WTC11 (cell line): Measurements from ENCODE around the gene PTP4A1. TPM values are rescaled to one million over a fixed set of nuclear protein-coding genes. Genes with fewer than 3 reads are reported as not detected.

Experiments used
- ATAC-seq: fragments of 200-7000 bp; cut with Tn5 transposase; 2 replicates; pipeline ENCODE4 v1.10.0; 2021; ENCODE audit warnings: mild to moderate bottlenecking, moderate library complexity
- CTCF ChIA-PET: fragments of 300-600 bp; sonication (Branson Sonifier 250); formaldehyde crosslinking; loops from one replicate; lab custom pipeline; 2021; ENCODE audit warnings: antibody characterized with exemption; lab: Charles Lee
- POLR2A ChIA-PET: fragments of 350-600 bp; sonication (Branson Sonifier 250); formaldehyde crosslinking; loops from one replicate; lab custom pipeline; 2021; ENCODE audit warnings: antibody characterized with exemption; lab: Charles Lee
- DNase-seq: peaks from one replicate; pipeline ENCODE4 v3.0.0; 2021; ENCODE audit warnings: low spot score
- H3K27ac Mint-ChIP-seq: 2 replicates; pipeline ENCODE4 v1.8.0; 2021; ENCODE audit warnings: mixed read lengths
- H3K27me3 Mint-ChIP-seq: 2 replicates; pipeline ENCODE4 v1.8.0; 2021; ENCODE audit warnings: low read depth, mild to moderate bottlenecking, moderate library complexity, mixed read lengths
- H3K36me3 Mint-ChIP-seq: 2 replicates; pipeline ENCODE4 v1.8.0; 2021; ENCODE audit warnings: mixed read lengths
- H3K4me1 Mint-ChIP-seq: 2 replicates; pipeline ENCODE4 v1.8.0; 2022; ENCODE audit warnings: mixed read lengths
- H3K4me3 Mint-ChIP-seq: 2 replicates; pipeline ENCODE4 v1.8.0; 2021; ENCODE audit warnings: mild to moderate bottlenecking, moderate library complexity, mixed read lengths
- H3K9me3 Mint-ChIP-seq: 2 replicates; pipeline ENCODE4 v1.8.0; 2021; ENCODE audit warnings: mixed read lengths
- ARID4B ChIP-seq: sonication (generic); formaldehyde crosslinking; IDR thresholded peaks from 2 replicates; pipeline ENCODE4 v1.8.0; 2023; ENCODE audit warnings: missing genetic modification reagents, mild to moderate bottlenecking, borderline replicate concordance
- CDX4 ChIP-seq: fragments of 250-450 bp; sonication (Bioruptor Pico); IDR thresholded peaks from 2 replicates; pipeline ENCODE4 v1.9.0; 2021; ENCODE audit warnings: moderate library complexity, mild to moderate bottlenecking, inconsistent platforms, borderline replicate concordance
- CREB1 ChIP-seq: sonication (generic); formaldehyde crosslinking; IDR thresholded peaks from 2 replicates; pipeline ENCODE4 v1.8.0; 2023; ENCODE audit warnings: mild to moderate bottlenecking, missing genetic modification reagents
- ELF4 ChIP-seq: sonication (generic); formaldehyde crosslinking; IDR thresholded peaks from 2 replicates; pipeline ENCODE4 v1.8.1; 2022; ENCODE audit warnings: low read depth, mild to moderate bottlenecking, moderate library complexity, missing genetic modification reagents
- FOXK1 ChIP-seq: sonication (generic); formaldehyde crosslinking; IDR thresholded peaks from 2 replicates; pipeline ENCODE4 v1.8.0; 2022; ENCODE audit warnings: mild to moderate bottlenecking, moderate library complexity, missing genetic modification reagents
- HMGA2 ChIP-seq: fragments of 250-450 bp; sonication (Bioruptor Pico); IDR thresholded peaks from 2 replicates; pipeline ENCODE4 v1.4.0; 2021; ENCODE audit warnings: mild to moderate bottlenecking, moderate library complexity
- IRF1 ChIP-seq: sonication (generic); formaldehyde crosslinking; IDR thresholded peaks from 2 replicates; pipeline ENCODE4 v1.8.0; 2023; ENCODE audit warnings: missing genetic modification reagents
- JAZF1 ChIP-seq: fragments of 250-450 bp; sonication (Bioruptor Pico); IDR thresholded peaks from 2 replicates; pipeline ENCODE4 v1.9.0; 2021; ENCODE audit warnings: moderate library complexity, mild to moderate bottlenecking, inconsistent platforms
- KAT7 ChIP-seq: sonication (generic); formaldehyde crosslinking; IDR thresholded peaks from 2 replicates; pipeline ENCODE4 v1.8.1; 2023; ENCODE audit warnings: missing genetic modification reagents, mild to moderate bottlenecking, borderline replicate concordance
- MYBL2 ChIP-seq: sonication (generic); formaldehyde crosslinking; IDR thresholded peaks from 2 replicates; pipeline ENCODE4 v1.8.1; 2023; ENCODE audit warnings: mild to moderate bottlenecking, moderate library complexity, missing genetic modification reagents
- NFATC4 ChIP-seq: fragments of 250-450 bp; sonication (Bioruptor Pico); IDR thresholded peaks from 2 replicates; pipeline ENCODE4 v1.9.0; 2021; ENCODE audit warnings: mild to moderate bottlenecking
- OVOL2 ChIP-seq: fragments of 250-450 bp; sonication (Bioruptor Pico); IDR thresholded peaks from 2 replicates; pipeline ENCODE4 v1.9.0; 2021; ENCODE audit warnings: mild to moderate bottlenecking, borderline replicate concordance
- PREB ChIP-seq: sonication (generic); formaldehyde crosslinking; IDR thresholded peaks from 2 replicates; pipeline ENCODE4 v1.8.1; 2022; ENCODE audit warnings: mild to moderate bottlenecking, missing genetic modification reagents, moderate library complexity, borderline replicate concordance
- RELA ChIP-seq: sonication (generic); formaldehyde crosslinking; IDR thresholded peaks from 2 replicates; pipeline ENCODE4 v1.8.1; 2022; ENCODE audit warnings: missing genetic modification reagents, mild to moderate bottlenecking, borderline replicate concordance
- RORB ChIP-seq: fragments of 250-450 bp; sonication (Bioruptor Pico); IDR thresholded peaks from 2 replicates; pipeline ENCODE4 v1.9.0; 2021; ENCODE audit warnings: mild to moderate bottlenecking
- SOX15 ChIP-seq: fragments of 250-450 bp; sonication (Bioruptor Pico); IDR thresholded peaks from 2 replicates; pipeline ENCODE4 v1.9.0; 2021; ENCODE audit warnings: mild to moderate bottlenecking
- USF2 ChIP-seq: sonication (generic); formaldehyde crosslinking; IDR thresholded peaks from 2 replicates; pipeline ENCODE4 v1.8.1; 2023; ENCODE audit warnings: mild to moderate bottlenecking, missing genetic modification reagents, moderate library complexity
- ZBTB21 ChIP-seq: sonication (generic); formaldehyde crosslinking; IDR thresholded peaks from 2 replicates; pipeline ENCODE4 v1.8.1; 2023; ENCODE audit warnings: mild to moderate bottlenecking, missing genetic modification reagents, borderline replicate concordance
- ZNF416 ChIP-seq: fragments of 250-450 bp; sonication (Bioruptor Pico); IDR thresholded peaks from 2 replicates; pipeline ENCODE4 v1.9.0; 2021; ENCODE audit warnings: mild to moderate bottlenecking, inconsistent platforms
- ZNF423 ChIP-seq: fragments of 250-450 bp; sonication (Bioruptor Pico); IDR thresholded peaks from 2 replicates; pipeline ENCODE4 v2.1.2; 2022; ENCODE audit warnings: mild to moderate bottlenecking, moderate library complexity
- ZNF512 ChIP-seq: sonication (generic); formaldehyde crosslinking; IDR thresholded peaks from 2 replicates; pipeline ENCODE4 v1.8.1; 2022; ENCODE audit warnings: missing genetic modification reagents, borderline replicate concordance
- total RNA-seq: library from RNA; stranded (reverse); gene quantifications from 3 replicates; pipeline ENCODE4 v1.2.3, GENCODE V29; 2021
- TF ChIP-seq, protein P1 (sequence below): fragments of 250-450 bp; sonication (Bioruptor Pico); IDR thresholded peaks from 2 replicates; pipeline ENCODE4 v2.1.2; 2022; ENCODE audit warnings: mild to moderate bottlenecking, moderate library complexity
- TF ChIP-seq, protein P2 (sequence below): sonication (generic); formaldehyde crosslinking; IDR thresholded peaks from 2 replicates; pipeline ENCODE4 v1.8.0; 2022; ENCODE audit warnings: mild to moderate bottlenecking, missing genetic modification reagents

PTP4A1 gene
- total RNA-seq, 1 experiment from 2014 or later, result 56.9 TPM

GRCh38 chr6:63525186-63525878 is 46.9 kb upstream of the PTP4A1 start:
- TF ChIP-seq USF2 (CRISPR knock-in tag), result no peak
- TF ChIP-seq, protein P1, sequence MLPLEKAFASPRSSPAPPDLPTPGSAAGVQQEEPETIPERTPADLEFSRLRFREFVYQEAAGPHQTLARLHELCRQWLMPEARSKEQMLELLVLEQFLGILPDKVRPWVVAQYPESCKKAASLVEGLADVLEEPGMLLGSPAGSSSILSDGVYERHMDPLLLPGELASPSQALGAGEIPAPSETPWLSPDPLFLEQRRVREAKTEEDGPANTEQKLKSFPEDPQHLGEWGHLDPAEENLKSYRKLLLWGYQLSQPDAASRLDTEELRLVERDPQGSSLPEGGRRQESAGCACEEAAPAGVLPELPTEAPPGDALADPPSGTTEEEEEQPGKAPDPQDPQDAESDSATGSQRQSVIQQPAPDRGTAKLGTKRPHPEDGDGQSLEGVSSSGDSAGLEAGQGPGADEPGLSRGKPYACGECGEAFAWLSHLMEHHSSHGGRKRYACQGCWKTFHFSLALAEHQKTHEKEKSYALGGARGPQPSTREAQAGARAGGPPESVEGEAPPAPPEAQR (CRISPR knock-in tag), result no peak
- no peak for TF ChIP-seq RORB (CRISPR knock-in tag)
- TF ChIP-seq OVOL2 (CRISPR knock-in tag), result no peak
- TF ChIP-seq ZBTB21, result no peak
- no peak for TF ChIP-seq RELA (CRISPR knock-in tag)
- TF ChIP-seq ELF4 (CRISPR knock-in tag), result no peak
- TF ChIP-seq, protein P2, sequence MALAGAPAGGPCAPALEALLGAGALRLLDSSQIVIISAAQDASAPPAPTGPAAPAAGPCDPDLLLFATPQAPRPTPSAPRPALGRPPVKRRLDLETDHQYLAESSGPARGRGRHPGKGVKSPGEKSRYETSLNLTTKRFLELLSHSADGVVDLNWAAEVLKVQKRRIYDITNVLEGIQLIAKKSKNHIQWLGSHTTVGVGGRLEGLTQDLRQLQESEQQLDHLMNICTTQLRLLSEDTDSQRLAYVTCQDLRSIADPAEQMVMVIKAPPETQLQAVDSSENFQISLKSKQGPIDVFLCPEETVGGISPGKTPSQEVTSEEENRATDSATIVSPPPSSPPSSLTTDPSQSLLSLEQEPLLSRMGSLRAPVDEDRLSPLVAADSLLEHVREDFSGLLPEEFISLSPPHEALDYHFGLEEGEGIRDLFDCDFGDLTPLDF (CRISPR knock-in tag), result no peak
- TF ChIP-seq ARID4B (CRISPR knock-in tag), result no peak
- no peak for TF ChIP-seq ZNF423
- no peak for TF ChIP-seq SOX15 (CRISPR knock-in tag)
- no peak for TF ChIP-seq CREB1 (CRISPR knock-in tag)
- TF ChIP-seq CDX4 (CRISPR knock-in tag), result no peak
- Mint-ChIP-seq H3K4me3 (no peak overlapping the region), H3K27me3 (peaks cover 22% of the 10 kb centered on the region), H3K4me1 (no peaks in the 10 kb centered on the region), H3K27ac (no peak overlapping the region), H3K9me3 (peaks cover 15% of the 10 kb centered on the region), H3K36me3 (no peaks in the 10 kb centered on the region; the same call in 1 of the 2 replicates)
- peak; percentile 71 for ATAC-seq
- DNase-seq, result no peak
- CTCF ChIA-PET, result interaction anchor here (0.6 kb wide), 1 partner anchor 17 kb away, joined by 3 read pairs; no protein-coding TSS in a partner anchor
- POLR2A ChIA-PET, result interaction anchor here (0.7 kb wide), 1 partner anchor 48 kb away, joined by 5 read pairs; no protein-coding TSS in a partner anchor

- no peak overlapping the region for H3K4me3 Mint-ChIP-seq
- no peak overlapping the region for H3K27ac Mint-ChIP-seq
- DNase-seq (no peak), ATAC-seq (no peak)
- CTCF ChIA-PET, result no interaction called here
- POLR2A ChIA-PET, result no interaction called here
- H3K9me3 Mint-ChIP-seq, result peaks cover 12% of the 10 kb centered on the region
- no peaks in the 10 kb centered on the region; the same call in 1 of the 2 replicates for H3K36me3 Mint-ChIP-seq
- peaks cover 33% of the 10 kb centered on the region for H3K27me3 Mint-ChIP-seq
- no peaks in the 10 kb centered on the region for H3K4me1 Mint-ChIP-seq
- TF ChIP-seq ZNF512 (no peak), ZNF416 (CRISPR knock-in tag) (no peak), ZBTB21 (no peak), HMGA2 (CRISPR knock-in tag) (no peak), FOXK1 (CRISPR knock-in tag) (no peak), NFATC4 (CRISPR knock-in tag) (no peak), KAT7 (CRISPR knock-in tag) (no peak), MYBL2 (no peak), JAZF1 (CRISPR knock-in tag) (no peak), IRF1 (CRISPR knock-in tag) (no peak), PREB (CRISPR knock-in tag) (no peak)
Observed at GRCh38 chr6:63526931-63527330, 45.3 kb upstream of the PTP4A1 start.
